Astrocyte (in vitro differentiated cells and primary cell): ENCODE measurements around the gene PNPLA7. TPM values are rescaled to one million over a fixed set of nuclear protein-coding genes. Genes with fewer than 3 reads are reported as not detected.
"Not testable (repeated sequence)": the region's sequence is repeated elsewhere in the genome, so short reads cannot be mapped to it uniquely, and the experiment has no call there.

Source experiments
- DNase-seq: peaks from one replicate; pipeline ENCODE4 v3.0.0-alpha.2; 2010; ENCODE audit warnings: low read depth
- FAIRE-seq: peaks from 2 replicates; lab custom pipeline; 2011; peaks lifted over from hg19 to GRCh38; lab: Jason Lieb, UNC
- H2AFZ ChIP-seq: 2 replicates; pipeline ENCODE4 v1.6.0; 2012; ENCODE audit warnings: low read depth, low read length, inconsistent platforms
- H3K27ac ChIP-seq: 2 replicates; pipeline ENCODE4 v1.5.1; 2011; ENCODE audit warnings: low read depth, low read length, inconsistent platforms
- H3K27me3 ChIP-seq: 2 replicates; pipeline ENCODE4 v1.6.0; 2011; ENCODE audit warnings: low read length, inconsistent platforms; ENCODE audit not compliant: insufficient read depth
- H3K36me3 ChIP-seq: 2 replicates; pipeline ENCODE4 v1.5.1; 2011; ENCODE audit warnings: low read length, inconsistent platforms; ENCODE audit not compliant: insufficient read depth
- H3K4me1 ChIP-seq: 2 replicates; pipeline ENCODE4 v1.5.1; 2011; ENCODE audit warnings: low read length, inconsistent platforms; ENCODE audit not compliant: insufficient read depth
- H3K4me2 ChIP-seq: 2 replicates; pipeline ENCODE4 v1.6.0; 2012; ENCODE audit warnings: low read length, inconsistent platforms
- H3K4me3 ChIP-seq: 2 replicates; pipeline ENCODE4 v1.5.1; 2011; ENCODE audit warnings: low read depth, mild to moderate bottlenecking, low read length, inconsistent platforms; ENCODE audit not compliant: insufficient read depth
- H3K79me2 ChIP-seq: 2 replicates; pipeline ENCODE4 v1.6.0; 2012; ENCODE audit warnings: mild to moderate bottlenecking, low read length, inconsistent platforms; ENCODE audit not compliant: insufficient read depth
- H3K9ac ChIP-seq: 2 replicates; pipeline ENCODE4 v1.6.0; 2012; ENCODE audit warnings: mild to moderate bottlenecking, low read length, inconsistent platforms
- H3K9me3 ChIP-seq: 2 replicates; pipeline ENCODE4 v1.5.1; 2012; ENCODE audit warnings: low read depth, mild to moderate bottlenecking, low read length, inconsistent platforms; ENCODE audit not compliant: insufficient read depth
- H4K20me1 ChIP-seq: 2 replicates; pipeline ENCODE4 v1.6.0; 2012; ENCODE audit warnings: low read length, inconsistent platforms; ENCODE audit not compliant: insufficient read depth
- H3K27ac Mint-ChIP-seq: one replicate; pipeline ENCODE4 v1.8.0; 2021; ENCODE audit warnings: mild to moderate bottlenecking, mixed read lengths; ENCODE audit not compliant: unreplicated experiment
- H3K27me3 Mint-ChIP-seq: one replicate; pipeline ENCODE4 v1.8.0; 2021; ENCODE audit warnings: low read depth, mixed read lengths; ENCODE audit not compliant: unreplicated experiment
- H3K36me3 Mint-ChIP-seq: one replicate; pipeline ENCODE4 v1.8.0; 2021; ENCODE audit warnings: low read depth, mixed read lengths; ENCODE audit not compliant: unreplicated experiment
- H3K4me1 Mint-ChIP-seq: one replicate; pipeline ENCODE4 v1.8.0; 2021; ENCODE audit warnings: low read depth, mixed read lengths; ENCODE audit not compliant: unreplicated experiment
- H3K4me3 Mint-ChIP-seq: one replicate; pipeline ENCODE4 v1.8.0; 2021; ENCODE audit warnings: mild to moderate bottlenecking, moderate library complexity, mixed read lengths; ENCODE audit not compliant: unreplicated experiment
- H3K9me3 Mint-ChIP-seq: one replicate; pipeline ENCODE4 v1.8.0; 2021; ENCODE audit warnings: mild to moderate bottlenecking, mixed read lengths; ENCODE audit not compliant: unreplicated experiment
- EZH2 ChIP-seq: IDR thresholded peaks from 2 replicates; pipeline ENCODE4 v1.6.1; 2012; ENCODE audit warnings: mild to moderate bottlenecking, low read length, inconsistent platforms; ENCODE audit not compliant: insufficient read depth
- total RNA-seq: library from RNA; stranded (reverse); gene quantifications from 2 replicates; pipeline ENCODE4 v1.2.1, GENCODE V29; 2021
- TF ChIP-seq, protein P1 (sequence below): IDR thresholded peaks from 2 replicates; pipeline ENCODE4 v1.5.1; 2011; ENCODE audit warnings: low read depth, mild to moderate bottlenecking, inconsistent platforms, low read length, moderate library complexity; ENCODE audit not compliant: insufficient read depth

The PNPLA7 gene
- total RNA-seq, 1 donor from 2014 or later: 2.6 TPM

GRCh38 chr9:137519553-137519952 lies 30.6 kb downstream of the PNPLA7 start:
- Histone ChIP-seq H3K36me3 (no peaks in the 10 kb centered on the region), H3K4me1 (no peaks in the 10 kb centered on the region), H3K9ac (no peak overlapping the region), H3K9me3 (no peaks in the 10 kb centered on the region), H3K27me3 (no peaks in the 10 kb centered on the region), H3K4me3 (no peak overlapping the region), H2AFZ (no peak overlapping the region), H4K20me1 (no peaks in the 10 kb centered on the region), H3K79me2 (no peaks in the 10 kb centered on the region), H3K4me2 (no peak overlapping the region), H3K27ac (no peak overlapping the region)
- no peak overlapping the region for H3K27ac Mint-ChIP-seq
- no peak overlapping the region for H3K4me3 Mint-ChIP-seq
- H3K27me3 Mint-ChIP-seq: no peaks in the 10 kb centered on the region
- no peak for DNase-seq
- TF ChIP-seq, protein P1, sequence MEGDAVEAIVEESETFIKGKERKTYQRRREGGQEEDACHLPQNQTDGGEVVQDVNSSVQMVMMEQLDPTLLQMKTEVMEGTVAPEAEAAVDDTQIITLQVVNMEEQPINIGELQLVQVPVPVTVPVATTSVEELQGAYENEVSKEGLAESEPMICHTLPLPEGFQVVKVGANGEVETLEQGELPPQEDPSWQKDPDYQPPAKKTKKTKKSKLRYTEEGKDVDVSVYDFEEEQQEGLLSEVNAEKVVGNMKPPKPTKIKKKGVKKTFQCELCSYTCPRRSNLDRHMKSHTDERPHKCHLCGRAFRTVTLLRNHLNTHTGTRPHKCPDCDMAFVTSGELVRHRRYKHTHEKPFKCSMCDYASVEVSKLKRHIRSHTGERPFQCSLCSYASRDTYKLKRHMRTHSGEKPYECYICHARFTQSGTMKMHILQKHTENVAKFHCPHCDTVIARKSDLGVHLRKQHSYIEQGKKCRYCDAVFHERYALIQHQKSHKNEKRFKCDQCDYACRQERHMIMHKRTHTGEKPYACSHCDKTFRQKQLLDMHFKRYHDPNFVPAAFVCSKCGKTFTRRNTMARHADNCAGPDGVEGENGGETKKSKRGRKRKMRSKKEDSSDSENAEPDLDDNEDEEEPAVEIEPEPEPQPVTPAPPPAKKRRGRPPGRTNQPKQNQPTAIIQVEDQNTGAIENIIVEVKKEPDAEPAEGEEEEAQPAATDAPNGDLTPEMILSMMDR: no peak
- no peak for TF ChIP-seq EZH2
- H3K9me3 Mint-ChIP-seq: no peaks in the 10 kb centered on the region
- H3K4me1 Mint-ChIP-seq: no peaks in the 10 kb centered on the region
- FAIRE-seq: no peak
- peaks cover 7% of the 10 kb centered on the region for H3K36me3 Mint-ChIP-seq

GRCh38 chr9:137518661-137519459 lies 31.3 kb downstream of the PNPLA7 start:
- not testable (repeated sequence) for H3K27me3 Mint-ChIP-seq, H3K4me1 ChIP-seq, FAIRE-seq, H3K27ac ChIP-seq, H2AFZ ChIP-seq, H3K9me3 ChIP-seq, H3K9ac ChIP-seq, H3K4me3 ChIP-seq, H3K79me2 ChIP-seq, H3K4me3 Mint-ChIP-seq, H4K20me1 ChIP-seq, H3K36me3 Mint-ChIP-seq, H3K27me3 ChIP-seq, H3K27ac Mint-ChIP-seq, H3K9me3 Mint-ChIP-seq, H3K4me1 Mint-ChIP-seq, H3K36me3 ChIP-seq
- peak; percentile 34 for DNase-seq
- H3K4me2 ChIP-seq: peak overlapping the region; percentile 30

DNA sequence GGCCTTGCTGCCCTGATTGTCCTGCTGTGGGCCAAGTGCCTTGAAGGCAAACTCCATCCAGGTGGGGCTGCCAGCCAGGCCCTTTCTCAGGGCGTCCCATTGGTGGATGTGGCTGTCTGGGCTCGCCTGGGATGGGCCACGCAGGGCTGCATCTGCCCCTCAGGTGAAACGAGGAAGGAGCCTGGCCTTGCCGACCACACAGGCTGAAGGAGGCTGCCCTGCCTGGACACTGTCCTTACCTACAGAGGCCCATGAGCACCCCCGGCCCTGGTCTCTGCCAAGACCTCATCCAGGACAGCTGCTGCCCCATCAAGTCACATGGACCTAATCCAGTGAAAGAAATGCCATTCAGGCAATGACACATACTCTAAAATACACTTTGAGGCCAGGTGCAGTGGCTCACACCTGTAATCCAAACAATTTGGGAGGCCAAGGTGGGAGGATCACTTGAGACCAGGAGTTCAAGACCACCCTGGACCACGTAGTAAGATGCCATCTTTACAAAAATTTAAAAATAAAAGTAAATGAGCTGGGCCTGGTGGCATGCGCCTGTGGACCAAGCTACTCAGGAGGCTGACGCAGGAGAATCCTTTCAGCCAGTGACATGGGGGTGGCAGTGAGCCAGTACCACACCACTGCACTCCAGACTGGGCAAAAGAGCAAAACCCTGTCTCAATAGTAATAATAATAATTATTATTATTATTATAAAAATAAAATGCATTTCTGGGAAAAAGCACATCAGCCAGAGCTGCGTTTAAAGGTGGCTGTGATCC lies 33.9 kb downstream of the PNPLA7 start:
- Histone ChIP-seq H3K79me2 (no peaks in the 10 kb centered on the region), H3K27ac (no peak overlapping the region), H3K36me3 (no peaks in the 10 kb centered on the region), H3K27me3 (no peaks in the 10 kb centered on the region), H3K9ac (no peak overlapping the region), H4K20me1 (no peaks in the 10 kb centered on the region), H3K4me2 (no peak overlapping the region), H3K4me1 (no peaks in the 10 kb centered on the region), H3K4me3 (no peak overlapping the region), H2AFZ (no peak overlapping the region), H3K9me3 (no peaks in the 10 kb centered on the region)
- Mint-ChIP-seq H3K4me3 (no peak overlapping the region), H3K4me1 (no peaks in the 10 kb centered on the region), H3K27me3 (peaks cover 2% of the 10 kb centered on the region), H3K9me3 (peaks cover 2% of the 10 kb centered on the region), H3K36me3 (peaks cover 12% of the 10 kb centered on the region), H3K27ac (no peak overlapping the region)
- DNase-seq: no peak
- no peak for TF ChIP-seq EZH2
- TF ChIP-seq, protein P1: no peak
- FAIRE-seq: no peak
